Parathyroid adenoma (tissue), 2 donors: ENCODE measurements around the gene AREG.
"Not testable (repeated sequence)": the region's sequence is repeated elsewhere in the genome, so short reads cannot be mapped to it uniquely, and the experiment has no call there.

Source experiments
- H2AFZ ChIP-seq: fragments of 300-600 bp; sonication (generic); one replicate; pipeline ENCODE4 v1.7.0; 2017; ENCODE audit warnings: antibody characterized with exemption, mild to moderate bottlenecking
- H3K27ac ChIP-seq: fragments of 300-600 bp; sonication (generic); one replicate; pipeline ENCODE4 v1.7.0; 2017
- H3K27me3 ChIP-seq: fragments of 300-600 bp; sonication (generic); one replicate; pipeline ENCODE4 v1.7.0; 2017; ENCODE audit warnings: low read length; ENCODE audit not compliant: control insufficient read depth, insufficient read depth
- H3K36me3 ChIP-seq: fragments of 300-600 bp; sonication (generic); one replicate; pipeline ENCODE4 v1.7.0; 2017; ENCODE audit warnings: low read length; ENCODE audit not compliant: control insufficient read depth, insufficient read depth
- H3K4me1 ChIP-seq: fragments of 300-600 bp; sonication (generic); one replicate; pipeline ENCODE4 v1.7.0; 2017; ENCODE audit warnings: control low read depth
- H3K4me2 ChIP-seq: fragments of 300-600 bp; sonication (generic); one replicate; pipeline ENCODE4 v1.7.0; 2017; ENCODE audit warnings: low read length
- H3K4me3 ChIP-seq: fragments of 300-600 bp; sonication (generic); one replicate; pipeline ENCODE4 v1.7.0; 2017; ENCODE audit warnings: low read depth, low read length
- H3K79me2 ChIP-seq: fragments of 300-600 bp; sonication (generic); one replicate; pipeline ENCODE4 v1.7.0; 2017; ENCODE audit warnings: control low read depth
- H3K9ac ChIP-seq: fragments of 300-600 bp; sonication (generic); one replicate; pipeline ENCODE4 v1.7.0; 2017; ENCODE audit warnings: mild to moderate bottlenecking
- H3K9me3 ChIP-seq: fragments of 300-600 bp; sonication (generic); one replicate; pipeline ENCODE4 v1.7.0; 2017; ENCODE audit warnings: low read length; ENCODE audit not compliant: control insufficient read depth
- TF ChIP-seq, protein P1 (sequence below): fragments of 300-600 bp; sonication (generic); IDR thresholded peaks from one replicate; pipeline ENCODE4 v1.7.0; 2017; ENCODE audit warnings: antibody characterized with exemption, mild to moderate bottlenecking
- donor health status: primary hyperparathyroidism.

Gene AREG, protein sequence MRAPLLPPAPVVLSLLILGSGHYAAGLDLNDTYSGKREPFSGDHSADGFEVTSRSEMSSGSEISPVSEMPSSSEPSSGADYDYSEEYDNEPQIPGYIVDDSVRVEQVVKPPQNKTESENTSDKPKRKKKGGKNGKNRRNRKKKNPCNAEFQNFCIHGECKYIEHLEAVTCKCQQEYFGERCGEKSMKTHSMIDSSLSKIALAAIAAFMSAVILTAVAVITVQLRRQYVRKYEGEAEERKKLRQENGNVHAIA

DNA sequence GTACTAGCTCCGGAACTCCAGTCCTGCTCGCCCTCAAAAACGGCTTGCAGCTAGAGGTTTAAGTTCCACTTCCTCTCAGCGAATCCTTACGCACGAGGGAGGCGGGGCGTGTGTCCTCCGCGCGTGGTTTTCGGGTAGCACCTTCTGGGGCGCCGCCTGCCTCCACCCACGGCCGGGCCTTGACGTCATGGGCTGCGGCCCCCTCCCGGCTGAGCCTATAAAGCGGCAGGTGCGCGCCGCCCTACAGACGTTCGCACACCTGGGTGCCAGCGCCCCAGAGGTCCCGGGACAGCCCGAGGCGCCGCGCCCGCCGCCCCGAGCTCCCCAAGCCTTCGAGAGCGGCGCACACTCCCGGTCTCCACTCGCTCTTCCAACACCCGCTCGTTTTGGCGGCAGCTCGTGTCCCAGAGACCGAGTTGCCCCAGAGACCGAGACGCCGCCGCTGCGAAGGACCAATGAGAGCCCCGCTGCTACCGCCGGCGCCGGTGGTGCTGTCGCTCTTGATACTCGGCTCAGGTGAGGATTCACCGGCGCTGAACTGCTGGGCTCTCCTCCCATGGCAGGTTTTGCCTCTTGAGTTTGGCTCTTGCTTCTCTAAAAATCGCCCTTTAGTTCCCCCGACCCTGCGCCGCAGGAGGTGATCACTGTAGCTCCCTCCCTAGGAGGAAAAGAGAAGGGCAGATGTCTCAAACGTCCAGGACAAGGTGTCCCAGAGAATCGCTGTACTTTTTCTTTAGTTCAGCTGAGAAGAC, at the start of gene AREG:
Gene AREG, plus strand, starts transcription at position 246 of the 752 bp plus-strand sequence. Its CDS starts 210 bp downstream, at position 456.
- no peak within 1 kb of the TSS for H3K9ac ChIP-seq
- no peaks in the 10 kb centered on the region for H3K79me2 ChIP-seq
- peak within 1 kb of the TSS; percentile 87 for H2AFZ ChIP-seq
- H3K9me3 ChIP-seq, result no peaks in the 10 kb centered on the region
- peak within 1 kb of the TSS; percentile 63 for H3K4me3 ChIP-seq
- peak within 1 kb of the TSS; percentile 90 for H3K4me2 ChIP-seq
- peak within 1 kb of the TSS; percentile 29 for H3K27ac ChIP-seq
- H3K4me1 ChIP-seq, result no peaks in the 10 kb centered on the region
- no peaks in the 10 kb centered on the region for H3K36me3 ChIP-seq
- H3K27me3 ChIP-seq, result no peaks in the 10 kb centered on the region
- TF ChIP-seq, protein P1, sequence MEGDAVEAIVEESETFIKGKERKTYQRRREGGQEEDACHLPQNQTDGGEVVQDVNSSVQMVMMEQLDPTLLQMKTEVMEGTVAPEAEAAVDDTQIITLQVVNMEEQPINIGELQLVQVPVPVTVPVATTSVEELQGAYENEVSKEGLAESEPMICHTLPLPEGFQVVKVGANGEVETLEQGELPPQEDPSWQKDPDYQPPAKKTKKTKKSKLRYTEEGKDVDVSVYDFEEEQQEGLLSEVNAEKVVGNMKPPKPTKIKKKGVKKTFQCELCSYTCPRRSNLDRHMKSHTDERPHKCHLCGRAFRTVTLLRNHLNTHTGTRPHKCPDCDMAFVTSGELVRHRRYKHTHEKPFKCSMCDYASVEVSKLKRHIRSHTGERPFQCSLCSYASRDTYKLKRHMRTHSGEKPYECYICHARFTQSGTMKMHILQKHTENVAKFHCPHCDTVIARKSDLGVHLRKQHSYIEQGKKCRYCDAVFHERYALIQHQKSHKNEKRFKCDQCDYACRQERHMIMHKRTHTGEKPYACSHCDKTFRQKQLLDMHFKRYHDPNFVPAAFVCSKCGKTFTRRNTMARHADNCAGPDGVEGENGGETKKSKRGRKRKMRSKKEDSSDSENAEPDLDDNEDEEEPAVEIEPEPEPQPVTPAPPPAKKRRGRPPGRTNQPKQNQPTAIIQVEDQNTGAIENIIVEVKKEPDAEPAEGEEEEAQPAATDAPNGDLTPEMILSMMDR, result peak; percentile 12

DNA sequence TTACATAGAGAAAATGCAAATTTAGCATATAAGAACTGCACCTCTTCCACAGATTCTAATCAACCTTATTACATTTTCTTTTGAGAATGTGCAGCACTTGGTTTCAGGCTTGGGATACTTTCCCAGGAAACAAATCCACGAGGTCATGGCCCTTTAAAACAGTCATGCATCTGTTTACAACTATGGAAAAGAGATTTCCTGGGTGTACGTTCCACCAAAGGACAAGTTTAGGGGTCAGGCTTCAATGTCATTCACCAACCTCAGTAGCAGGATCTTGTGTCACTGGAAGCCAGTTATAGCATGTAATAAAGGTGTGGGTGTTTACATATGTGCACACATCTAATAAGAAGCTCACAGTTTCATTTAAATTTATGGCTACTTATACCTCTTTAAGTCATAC, 49.3 kb upstream of the AREG start:
- Histone ChIP-seq H3K9me3 (no peaks in the 10 kb centered on the region), H3K9ac (no peak overlapping the region), H3K4me1 (no peaks in the 10 kb centered on the region), H3K27me3 (no peaks in the 10 kb centered on the region), H3K4me2 (no peak overlapping the region), H2AFZ (no peak overlapping the region), H3K27ac (no peak overlapping the region), H3K79me2 (no peaks in the 10 kb centered on the region), H3K36me3 (no peaks in the 10 kb centered on the region), H3K4me3 (no peak overlapping the region)
- TF ChIP-seq, protein P1, result no peak

DNA sequence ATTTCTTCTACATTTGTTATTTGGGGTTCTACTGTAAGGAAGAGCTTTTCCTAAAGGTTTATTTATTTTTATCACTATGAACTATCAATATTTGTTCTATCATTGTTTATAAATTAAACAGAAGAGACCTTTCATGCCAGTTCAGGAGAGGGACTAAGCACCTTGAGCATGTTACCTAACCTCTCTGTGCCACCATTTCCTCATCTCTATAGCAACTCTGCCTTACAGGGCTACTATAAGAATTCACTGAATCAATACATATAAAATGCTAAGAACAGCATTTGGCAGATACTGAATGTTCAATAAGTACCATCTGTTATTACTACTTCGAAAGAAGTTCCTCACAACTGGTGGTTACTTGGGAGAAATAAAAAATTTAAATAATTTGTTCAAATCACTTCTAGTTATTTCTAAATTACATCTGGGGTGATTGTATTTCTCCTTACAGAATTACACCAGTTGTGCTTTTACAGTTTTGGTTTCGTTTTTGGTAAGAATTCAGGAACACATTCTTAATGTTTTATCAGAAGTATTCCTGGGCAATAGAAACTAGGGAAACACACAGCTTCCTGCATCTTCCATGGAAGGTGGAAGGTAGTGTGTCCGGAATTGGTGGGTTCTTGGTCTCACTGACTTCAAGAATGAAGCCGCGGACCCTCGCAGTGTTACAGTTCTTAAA, 47.0 kb upstream of the AREG start:
- Histone ChIP-seq H3K27ac (no peak overlapping the region), H3K4me2 (no peak overlapping the region), H3K27me3 (no peaks in the 10 kb centered on the region), H2AFZ (no peak overlapping the region), H3K36me3 (no peaks in the 10 kb centered on the region), H3K4me1 (no peaks in the 10 kb centered on the region), H3K9ac (no peak overlapping the region), H3K4me3 (no peak overlapping the region), H3K9me3 (no peaks in the 10 kb centered on the region), H3K79me2 (no peaks in the 10 kb centered on the region)
- TF ChIP-seq, protein P1, result no peak

DNA sequence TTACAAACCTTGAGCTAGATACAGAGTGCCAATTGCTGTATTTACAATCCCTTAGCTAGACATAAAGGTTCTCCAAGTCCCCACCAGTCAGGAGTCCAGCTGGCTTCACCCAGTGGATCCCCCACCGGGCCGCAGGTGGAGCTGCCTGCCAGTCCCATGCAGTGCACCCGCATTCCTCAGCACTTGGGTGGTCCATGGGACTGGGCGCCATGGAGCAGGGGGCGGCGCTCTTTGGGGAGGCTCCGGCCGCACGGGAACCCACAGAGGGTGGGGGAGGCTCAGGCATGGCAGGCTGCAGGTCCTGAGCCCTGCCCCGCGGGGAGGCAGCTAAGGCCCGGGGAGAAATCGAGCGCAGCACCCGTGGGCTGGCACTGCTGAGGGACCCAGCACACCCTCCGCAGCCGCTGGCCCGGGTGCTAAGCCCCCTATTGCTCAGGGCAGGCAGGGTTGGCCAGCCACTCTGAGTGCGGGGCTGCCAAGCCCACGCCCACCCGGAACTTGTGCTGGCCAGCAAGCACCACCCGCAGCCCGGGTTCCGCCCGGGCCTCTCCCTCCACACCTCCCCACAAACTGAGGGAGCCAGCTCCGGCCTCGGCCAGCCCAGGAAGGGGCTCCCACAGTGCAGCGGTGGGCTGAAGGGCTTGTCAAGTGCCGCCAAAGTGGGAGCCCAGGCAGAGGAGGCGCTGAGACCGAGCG, 45.9 kb upstream of the AREG start:
- H3K79me2 ChIP-seq, H3K27ac ChIP-seq, H3K27me3 ChIP-seq, H3K4me3 ChIP-seq, H3K9ac ChIP-seq, H3K4me2 ChIP-seq, H3K4me1 ChIP-seq, H2AFZ ChIP-seq, H3K36me3 ChIP-seq, H3K9me3 ChIP-seq: not testable (repeated sequence)

DNA sequence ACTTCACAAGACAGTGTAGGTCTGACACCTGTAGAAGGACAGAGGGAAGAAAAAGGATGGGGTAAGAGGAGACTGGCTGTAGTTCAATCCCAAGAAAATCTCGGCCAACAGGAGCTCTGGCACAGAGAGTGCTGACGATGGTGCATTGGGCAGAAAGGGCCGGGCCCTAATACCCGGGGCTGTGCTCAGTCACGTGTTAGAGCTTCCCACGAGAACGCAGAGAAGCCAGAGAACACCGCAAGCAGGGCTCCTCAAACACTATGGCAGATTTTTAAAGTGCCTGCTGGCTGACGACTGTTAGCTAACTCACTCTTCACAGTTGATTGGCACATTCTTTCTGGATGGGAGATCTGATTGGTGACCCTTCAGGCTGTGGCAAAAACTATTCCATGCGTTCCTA, 44.5 kb upstream of the AREG start:
- H3K4me3 ChIP-seq, result no peak overlapping the region
- TF ChIP-seq, protein P1, result no peak
- no peak overlapping the region for H2AFZ ChIP-seq
- no peaks in the 10 kb centered on the region for H3K4me1 ChIP-seq
- no peaks in the 10 kb centered on the region for H3K36me3 ChIP-seq
- H3K9ac ChIP-seq, result no peak overlapping the region
- no peaks in the 10 kb centered on the region for H3K27me3 ChIP-seq
- no peak overlapping the region for H3K4me2 ChIP-seq
- H3K9me3 ChIP-seq, result no peaks in the 10 kb centered on the region
- no peak overlapping the region for H3K27ac ChIP-seq
- H3K79me2 ChIP-seq, result no peaks in the 10 kb centered on the region
